Cardiac muscle cell (in vitro differentiated cells and primary cell): ENCODE measurements around the gene SLC39A13. TPM values are rescaled to one million over a fixed set of nuclear protein-coding genes. Genes with fewer than 3 reads are reported as not detected.

Source experiments
- DNase-seq, 2 donors: peaks; one replicate each; pipeline versions ENCODE4 v3.0.0 to v3.0.0-alpha.2; 2010 to 2017; ENCODE audit warnings: low read depth in 1 of 2, low spot score in 1 of 2
- H3K27ac ChIP-seq: fragments of 200-600 bp; sonication (generic); 2 replicates; pipeline ENCODE4 v1.5.1; 2016
- H3K27me3 ChIP-seq: fragments of 200-600 bp; sonication (generic); 2 replicates; pipeline ENCODE4 v1.6.0; 2016; ENCODE audit warnings: control low read depth
- H3K36me3 ChIP-seq: fragments of 200-600 bp; sonication (generic); 2 replicates; pipeline ENCODE4 v1.5.1; 2016; ENCODE audit warnings: control low read depth
- H3K4me1 ChIP-seq: fragments of 200-600 bp; sonication (generic); 2 replicates; pipeline ENCODE4 v1.8.1; 2017; ENCODE audit warnings: low read depth, mild to moderate bottlenecking, mixed run types
- H3K4me3 ChIP-seq: fragments of 200-600 bp; sonication (generic); 2 replicates; pipeline ENCODE4 v1.5.1; 2016; ENCODE audit warnings: mild to moderate bottlenecking
- H3K9me3 ChIP-seq: fragments of 200-600 bp; sonication (generic); 2 replicates; pipeline ENCODE4 v1.5.1; 2017; ENCODE audit warnings: low read depth, mild to moderate bottlenecking, control low read depth
- polyA plus RNA-seq: library from polyadenylated mRNA; unstranded; fragments of >200 nt; fragmentation: Nextera tagmentation; extraction: Ambion mirVana; gene quantifications from 2 replicates; pipeline ENCODE4 v1.2.1, GENCODE V29; 2016
- total RNA-seq: library from RNA; depleted of rRNA; stranded (reverse); fragments of >200 nt; gene quantifications from 2 replicates; pipeline ENCODE4 v1.2.3, GENCODE V29; 2016
- TF ChIP-seq, protein P1 (sequence below): IDR thresholded peaks from 2 replicates; pipeline ENCODE4 v1.5.1; 2012; ENCODE audit warnings: low read depth, mild to moderate bottlenecking, low read length

The SLC39A13 gene
- total and polyA plus RNA-seq, 2 experiments from 2014 or later: 71.7 to 86.6 TPM

DNA sequence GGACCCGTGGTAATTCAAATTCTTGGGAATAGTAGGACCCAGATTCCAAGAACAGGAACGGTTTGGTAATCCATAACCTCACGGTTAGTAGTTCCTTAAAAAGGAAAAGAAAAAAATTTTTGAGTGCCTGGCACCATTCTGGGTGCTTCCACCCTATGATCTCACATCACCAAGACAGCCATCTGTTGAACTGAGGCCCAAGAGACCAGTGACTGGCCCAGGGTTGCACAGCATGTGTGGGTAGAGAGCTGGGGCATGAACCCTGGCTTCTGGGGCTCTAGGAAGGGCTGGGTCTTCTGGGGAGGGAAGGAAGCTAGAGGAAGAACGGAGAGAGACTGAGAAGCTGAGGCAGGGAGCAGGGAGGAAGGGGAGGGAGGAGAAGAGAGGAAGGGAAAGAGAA is 25.3 kb upstream of the SLC39A13 start:
- Histone ChIP-seq H3K27me3 (no peaks in the 10 kb centered on the region), H3K4me3 (no peak overlapping the region), H3K4me1 (peaks cover 3% of the 10 kb centered on the region), H3K27ac (no peak overlapping the region), H3K9me3 (no peaks in the 10 kb centered on the region), H3K36me3 (no peaks in the 10 kb centered on the region)
- no peak for DNase-seq
- TF ChIP-seq, protein P1, sequence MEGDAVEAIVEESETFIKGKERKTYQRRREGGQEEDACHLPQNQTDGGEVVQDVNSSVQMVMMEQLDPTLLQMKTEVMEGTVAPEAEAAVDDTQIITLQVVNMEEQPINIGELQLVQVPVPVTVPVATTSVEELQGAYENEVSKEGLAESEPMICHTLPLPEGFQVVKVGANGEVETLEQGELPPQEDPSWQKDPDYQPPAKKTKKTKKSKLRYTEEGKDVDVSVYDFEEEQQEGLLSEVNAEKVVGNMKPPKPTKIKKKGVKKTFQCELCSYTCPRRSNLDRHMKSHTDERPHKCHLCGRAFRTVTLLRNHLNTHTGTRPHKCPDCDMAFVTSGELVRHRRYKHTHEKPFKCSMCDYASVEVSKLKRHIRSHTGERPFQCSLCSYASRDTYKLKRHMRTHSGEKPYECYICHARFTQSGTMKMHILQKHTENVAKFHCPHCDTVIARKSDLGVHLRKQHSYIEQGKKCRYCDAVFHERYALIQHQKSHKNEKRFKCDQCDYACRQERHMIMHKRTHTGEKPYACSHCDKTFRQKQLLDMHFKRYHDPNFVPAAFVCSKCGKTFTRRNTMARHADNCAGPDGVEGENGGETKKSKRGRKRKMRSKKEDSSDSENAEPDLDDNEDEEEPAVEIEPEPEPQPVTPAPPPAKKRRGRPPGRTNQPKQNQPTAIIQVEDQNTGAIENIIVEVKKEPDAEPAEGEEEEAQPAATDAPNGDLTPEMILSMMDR: no peak

DNA sequence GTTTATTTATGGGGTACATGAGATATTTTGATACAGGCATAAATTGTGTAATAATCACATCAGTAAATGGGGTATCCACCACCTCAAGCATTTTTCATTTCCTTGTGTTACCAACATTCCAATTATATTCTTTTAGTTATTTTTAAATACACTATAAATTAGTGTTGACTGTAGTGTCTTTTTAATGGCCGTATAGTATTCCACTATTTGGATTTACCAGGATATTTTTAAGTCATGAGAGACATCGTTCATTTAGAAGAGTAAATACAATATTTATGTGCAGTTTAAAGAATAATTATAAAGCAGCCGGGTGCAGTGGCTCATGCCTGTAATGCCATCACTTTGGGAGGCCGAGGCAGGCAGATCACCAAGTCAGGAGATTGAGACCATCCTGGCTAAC is 23.9 kb upstream of the SLC39A13 start:
- H3K9me3 ChIP-seq: no peaks in the 10 kb centered on the region
- no peaks in the 10 kb centered on the region for H3K4me1 ChIP-seq
- H3K27me3 ChIP-seq: no peaks in the 10 kb centered on the region
- H3K36me3 ChIP-seq: no peaks in the 10 kb centered on the region
- TF ChIP-seq, protein P1: no peak
- no peak for DNase-seq
- H3K27ac ChIP-seq: no peak overlapping the region
- no peak overlapping the region for H3K4me3 ChIP-seq

DNA sequence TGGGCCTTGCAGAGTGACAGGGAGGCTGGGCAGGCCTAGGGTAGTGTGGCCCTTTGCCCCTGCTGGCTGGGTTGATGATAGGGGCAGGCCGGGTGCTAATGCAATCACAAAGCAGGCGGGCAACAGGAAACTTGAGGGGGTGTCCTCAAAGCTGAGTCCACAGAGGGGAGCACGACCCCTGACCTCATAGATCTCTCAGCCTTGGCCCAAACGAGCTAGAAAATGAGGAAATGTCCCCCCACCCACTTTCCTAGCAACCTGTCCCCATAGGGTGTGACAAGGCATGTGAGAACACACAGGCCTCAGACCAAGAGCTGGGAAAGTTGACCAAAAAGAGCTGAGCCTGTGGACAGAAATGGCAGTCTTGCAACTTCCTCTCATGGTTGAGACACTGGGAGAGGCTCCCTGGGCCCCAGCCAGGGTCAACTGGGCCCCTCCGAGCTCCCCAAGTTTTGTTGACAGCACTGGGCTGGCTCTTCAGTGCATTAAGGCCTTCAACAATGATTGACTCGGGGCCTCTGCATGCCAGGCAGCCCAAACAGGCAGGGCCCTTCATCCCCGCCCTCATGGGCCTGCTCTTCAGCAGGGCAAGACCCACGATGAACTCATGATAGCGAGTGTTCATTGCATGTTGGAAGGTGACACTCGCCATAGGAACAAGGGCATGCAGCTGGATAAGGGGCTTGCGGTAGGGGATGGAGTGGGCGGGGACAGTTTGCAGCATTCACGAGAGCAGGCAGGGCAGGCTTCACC is 20.3 kb upstream of the SLC39A13 start:
- Histone ChIP-seq H3K9me3 (no peaks in the 10 kb centered on the region), H3K4me1 (peaks cover 6% of the 10 kb centered on the region), H3K36me3 (no peaks in the 10 kb centered on the region), H3K4me3 (no peak overlapping the region), H3K27me3 (no peaks in the 10 kb centered on the region), H3K27ac (no peak overlapping the region)
- no peak for DNase-seq
- TF ChIP-seq, protein P1: no peak

DNA sequence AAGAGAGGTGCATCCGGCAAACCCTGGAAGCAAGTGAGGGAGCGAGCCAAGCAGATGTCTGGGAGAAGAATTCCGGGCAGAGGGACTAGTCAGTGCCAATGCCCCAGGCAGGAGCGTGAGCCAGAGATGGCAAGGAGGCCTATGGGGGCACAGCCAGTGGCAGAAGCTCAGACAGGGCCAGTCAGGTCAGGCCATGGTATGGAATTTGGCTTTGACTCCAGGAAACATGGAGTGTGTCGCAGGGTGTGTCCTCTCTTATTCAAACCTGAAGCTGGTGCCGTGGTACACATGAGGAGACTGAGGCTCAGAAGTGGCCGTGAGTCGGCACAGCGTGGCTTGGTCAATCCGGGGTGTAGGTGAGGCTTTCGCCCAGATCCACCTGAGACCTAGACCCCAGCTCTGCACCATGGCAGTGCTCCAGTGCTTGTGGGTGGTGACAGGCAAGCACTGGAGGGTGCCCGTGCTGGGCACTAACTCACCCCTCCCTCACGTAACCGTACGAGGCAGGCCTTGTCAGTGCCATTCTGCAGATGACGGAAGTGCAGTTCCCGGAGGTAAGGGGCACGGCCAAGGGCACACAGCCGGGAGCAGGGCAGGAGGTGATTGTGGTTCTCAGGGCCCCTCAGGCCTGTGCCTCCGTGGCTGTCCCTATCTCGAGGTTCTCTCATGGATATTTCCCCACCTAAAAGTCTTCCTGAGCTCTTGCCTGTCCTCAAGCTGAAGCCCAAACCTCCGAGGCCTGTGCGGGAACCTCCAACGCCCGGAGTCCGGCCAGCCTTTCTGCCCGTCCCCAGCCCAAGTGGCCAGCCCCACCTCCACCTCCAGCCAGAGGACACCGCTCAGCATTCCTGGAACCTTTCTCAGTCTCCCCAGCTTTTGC is 19.5 kb upstream of the SLC39A13 start:
- Histone ChIP-seq H3K9me3 (no peaks in the 10 kb centered on the region), H3K36me3 (no peaks in the 10 kb centered on the region), H3K27ac (no peak overlapping the region), H3K4me1 (peaks cover 15% of the 10 kb centered on the region), H3K27me3 (no peaks in the 10 kb centered on the region), H3K4me3 (no peak overlapping the region)
- DNase-seq: no peak
- TF ChIP-seq, protein P1: no peak

DNA sequence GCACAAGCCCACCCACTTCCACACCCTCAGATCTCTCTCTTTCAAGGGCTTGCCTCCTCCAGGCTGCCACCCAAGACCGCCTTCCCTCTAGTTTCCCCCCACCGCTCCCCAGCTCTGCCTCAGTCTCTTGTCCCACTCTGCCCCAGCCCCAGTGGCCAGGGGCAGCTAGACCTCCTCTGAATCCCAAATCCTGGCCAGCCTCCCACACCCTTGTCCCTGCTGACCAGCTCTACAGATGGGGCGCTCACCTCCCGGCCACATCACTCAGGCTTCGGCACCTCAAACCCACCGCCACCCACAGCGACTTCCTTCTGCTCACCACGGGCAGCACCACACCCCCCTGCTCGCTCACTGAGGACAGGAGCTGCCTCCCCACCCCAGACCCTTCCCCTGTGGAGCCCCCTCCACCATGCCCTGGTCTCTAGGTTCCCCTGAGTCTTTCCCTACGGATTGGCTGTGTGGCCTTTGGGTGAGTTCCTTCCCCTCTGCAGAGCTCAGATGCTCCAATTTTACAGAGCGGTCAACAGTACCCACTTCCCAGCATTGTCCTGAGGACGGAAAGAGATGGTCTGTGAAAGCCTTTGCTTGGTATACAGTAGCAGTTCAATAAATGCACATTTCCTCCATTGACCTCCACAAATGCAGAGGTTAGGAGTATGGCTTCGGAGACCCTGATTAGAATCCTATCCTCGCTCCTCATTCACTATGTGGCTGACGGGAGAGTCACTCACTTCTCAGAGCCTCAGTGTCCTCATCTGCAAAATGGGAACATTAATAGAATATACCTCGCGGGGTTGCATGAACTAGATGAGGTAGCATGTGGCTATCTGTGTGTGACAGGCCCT is 18.6 kb upstream of the SLC39A13 start:
- Histone ChIP-seq H3K27ac (no peak overlapping the region), H3K36me3 (no peaks in the 10 kb centered on the region), H3K9me3 (no peaks in the 10 kb centered on the region), H3K27me3 (no peaks in the 10 kb centered on the region), H3K4me3 (no peak overlapping the region), H3K4me1 (peaks cover 15% of the 10 kb centered on the region)
- DNase-seq: no peak
- TF ChIP-seq, protein P1: no peak
